Measurements from ENCODE around the gene ZFYVE26. TPM values are rescaled to one million over a fixed set of nuclear protein-coding genes. Genes with fewer than 3 reads are reported as not detected.

Gene ZFYVE26
- total RNA-seq, 1 donor from 2014 or later = 42.9 TPM

DNA sequence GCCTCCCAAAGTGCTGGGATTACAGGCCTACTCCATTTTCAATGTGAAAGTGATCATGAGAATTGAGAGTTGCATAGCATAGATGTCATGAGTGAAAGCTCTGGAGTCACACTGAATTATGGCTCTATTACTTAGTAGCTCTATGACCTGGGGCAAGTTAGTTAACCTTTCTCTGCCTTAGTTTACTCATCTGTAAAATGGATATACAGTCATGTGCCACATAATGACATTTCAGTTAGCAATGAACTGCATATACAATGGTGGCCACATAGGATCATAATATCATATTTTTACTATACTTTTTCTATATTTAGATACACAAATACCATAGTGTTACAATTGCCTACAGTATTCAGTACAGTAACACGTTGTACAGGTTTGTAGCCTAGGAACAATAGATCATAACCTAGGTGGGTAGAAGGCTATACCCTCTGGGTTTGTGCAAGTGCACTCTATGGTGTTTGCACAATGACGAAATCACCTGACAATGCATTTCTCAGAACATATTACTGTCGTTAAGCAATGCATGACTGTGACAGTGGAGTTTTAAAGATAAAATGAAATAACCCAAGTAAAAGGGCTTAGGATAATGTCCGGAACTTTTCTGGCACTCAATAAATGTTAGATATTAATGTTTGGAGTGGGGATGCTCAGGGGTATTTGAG lies 53.1 kb downstream of the ZFYVE26 start:
- ATAC-seq (peak; percentile 76), DNase-seq (no peak)
- H3K4me3 ChIP-seq = no peak overlapping the region
- TF ChIP-seq, protein P1, sequence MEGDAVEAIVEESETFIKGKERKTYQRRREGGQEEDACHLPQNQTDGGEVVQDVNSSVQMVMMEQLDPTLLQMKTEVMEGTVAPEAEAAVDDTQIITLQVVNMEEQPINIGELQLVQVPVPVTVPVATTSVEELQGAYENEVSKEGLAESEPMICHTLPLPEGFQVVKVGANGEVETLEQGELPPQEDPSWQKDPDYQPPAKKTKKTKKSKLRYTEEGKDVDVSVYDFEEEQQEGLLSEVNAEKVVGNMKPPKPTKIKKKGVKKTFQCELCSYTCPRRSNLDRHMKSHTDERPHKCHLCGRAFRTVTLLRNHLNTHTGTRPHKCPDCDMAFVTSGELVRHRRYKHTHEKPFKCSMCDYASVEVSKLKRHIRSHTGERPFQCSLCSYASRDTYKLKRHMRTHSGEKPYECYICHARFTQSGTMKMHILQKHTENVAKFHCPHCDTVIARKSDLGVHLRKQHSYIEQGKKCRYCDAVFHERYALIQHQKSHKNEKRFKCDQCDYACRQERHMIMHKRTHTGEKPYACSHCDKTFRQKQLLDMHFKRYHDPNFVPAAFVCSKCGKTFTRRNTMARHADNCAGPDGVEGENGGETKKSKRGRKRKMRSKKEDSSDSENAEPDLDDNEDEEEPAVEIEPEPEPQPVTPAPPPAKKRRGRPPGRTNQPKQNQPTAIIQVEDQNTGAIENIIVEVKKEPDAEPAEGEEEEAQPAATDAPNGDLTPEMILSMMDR (IDR thresholded peaks at IDR 0.05) = no peak
- no peaks in the 10 kb centered on the region for H3K9me3 ChIP-seq
- peaks cover 88% of the 10 kb centered on the region for H3K36me3 ChIP-seq
- intact Hi-C loops (cut with DNase I) = no loop called here
- H3K4me1 ChIP-seq = peaks cover 12% of the 10 kb centered on the region
- H3K27ac ChIP-seq = no peak overlapping the region
- no peaks in the 10 kb centered on the region for H3K27me3 ChIP-seq

DNA sequence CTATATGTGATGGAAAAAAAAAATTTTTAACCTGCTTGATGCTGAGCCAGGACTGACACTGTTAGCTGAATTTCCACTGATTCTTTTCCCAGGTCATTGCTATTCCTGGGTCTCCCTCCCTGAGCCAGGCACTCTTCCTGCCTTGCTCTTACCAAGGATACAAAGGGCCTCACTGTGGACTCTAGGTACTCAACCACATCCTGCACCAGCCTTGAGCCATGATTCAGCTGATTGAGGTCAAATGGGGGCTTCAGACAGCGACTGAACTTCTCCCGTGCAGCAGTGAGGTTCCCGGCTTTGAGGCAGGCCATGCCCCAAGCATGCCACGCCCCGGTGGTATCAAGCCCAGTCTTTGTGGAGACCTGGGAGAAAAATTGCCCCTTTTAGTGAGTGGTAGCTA lies 54.3 kb downstream of the ZFYVE26 start:
- Histone ChIP-seq H3K27me3 (no peaks in the 10 kb centered on the region), H3K36me3 (peaks cover 79% of the 10 kb centered on the region), H3K27ac (no peak overlapping the region), H3K4me3 (no peak overlapping the region), H3K4me1 (peaks cover 12% of the 10 kb centered on the region), H3K9me3 (no peaks in the 10 kb centered on the region)
- ATAC-seq (no peak), DNase-seq (no peak)
- intact Hi-C loops (cut with DNase I) = no loop called here
- TF ChIP-seq, protein P1 (IDR thresholded peaks at IDR 0.05) = no peak

DNA sequence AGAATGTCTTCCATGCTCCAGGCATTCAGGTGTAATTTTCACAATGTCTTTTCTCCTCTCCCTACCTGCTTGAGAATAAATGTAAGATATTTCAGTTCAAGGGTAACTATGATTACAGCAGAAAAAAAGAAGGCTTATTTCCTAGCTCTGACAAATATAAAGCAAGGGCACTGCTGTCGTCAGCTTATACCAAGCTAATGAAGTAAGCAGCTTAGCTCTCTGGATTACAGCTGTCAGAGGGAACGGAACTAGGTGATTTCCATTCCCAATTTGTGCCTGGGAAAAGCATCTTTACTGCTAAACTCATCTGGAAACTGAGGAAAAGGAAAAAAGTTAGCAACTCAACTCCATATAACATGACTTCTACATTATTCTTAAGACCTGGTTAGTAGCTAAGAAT lies 56.5 kb downstream of the ZFYVE26 start:
- H3K4me1 ChIP-seq = peaks cover 6% of the 10 kb centered on the region
- TF ChIP-seq, protein P1 (IDR thresholded peaks at IDR 0.05) = no peak
- no peak overlapping the region for H3K27ac ChIP-seq
- H3K9me3 ChIP-seq = no peaks in the 10 kb centered on the region
- ATAC-seq (no peak), DNase-seq (no peak)
- H3K27me3 ChIP-seq = no peaks in the 10 kb centered on the region
- intact Hi-C loops (cut with DNase I) = no loop called here
- no peak overlapping the region for H3K4me3 ChIP-seq
- peaks cover 69% of the 10 kb centered on the region for H3K36me3 ChIP-seq

DNA sequence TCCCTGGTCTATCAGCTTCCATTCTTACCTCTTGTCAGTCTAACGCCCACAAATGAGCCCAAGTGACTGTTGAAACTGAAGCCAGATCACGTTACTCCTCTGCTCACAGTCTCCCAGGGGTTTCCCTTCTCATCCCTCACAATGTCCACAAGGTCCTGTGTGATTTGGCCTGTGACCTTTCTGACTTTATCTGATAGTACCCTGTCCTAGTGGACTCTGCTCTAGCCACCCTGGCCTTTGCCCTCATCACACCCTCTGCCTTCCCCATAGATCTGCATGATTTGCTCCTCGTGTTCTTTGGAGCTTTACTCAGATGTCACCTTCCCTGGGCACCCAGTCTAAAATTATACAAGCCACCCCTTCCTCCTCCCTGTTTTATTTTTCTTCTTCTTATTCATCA lies 59.2 kb downstream of the ZFYVE26 start:
- no peak for ATAC-seq
- H3K9me3 ChIP-seq = no peaks in the 10 kb centered on the region
- DNase-seq = no peak
- peaks cover 70% of the 10 kb centered on the region for H3K36me3 ChIP-seq
- TF ChIP-seq, protein P1 (IDR thresholded peaks at IDR 0.05) = no peak
- intact Hi-C loops (cut with DNase I) = no loop called here
- no peaks in the 10 kb centered on the region for H3K27me3 ChIP-seq
- H3K4me3 ChIP-seq = no peak overlapping the region
- no peak overlapping the region for H3K27ac ChIP-seq
- H3K4me1 ChIP-seq = no peaks in the 10 kb centered on the region

DNA sequence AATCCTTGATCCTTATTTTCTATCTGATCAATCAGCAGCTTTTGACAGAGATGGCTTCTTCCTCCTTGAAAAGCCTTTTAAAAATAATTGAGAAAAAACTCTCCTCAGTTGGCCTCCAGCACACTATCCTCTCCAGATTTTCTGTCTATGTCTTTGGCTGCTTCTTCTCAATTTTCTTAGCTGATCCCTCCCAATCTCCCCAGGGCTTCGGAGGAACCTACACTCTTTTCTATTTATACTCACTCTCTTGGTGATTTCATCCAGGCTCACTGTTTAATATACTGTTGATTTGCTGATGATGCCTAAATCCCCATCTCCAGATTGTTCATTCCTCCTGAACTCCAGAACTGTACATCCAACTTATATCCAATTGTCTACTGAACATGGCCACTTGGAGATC lies 59.9 kb downstream of the ZFYVE26 start:
- ATAC-seq (no peak), DNase-seq (no peak)
- TF ChIP-seq, protein P1 (IDR thresholded peaks at IDR 0.05) = no peak
- no peaks in the 10 kb centered on the region for H3K4me1 ChIP-seq
- no peak overlapping the region for H3K4me3 ChIP-seq
- H3K9me3 ChIP-seq = no peaks in the 10 kb centered on the region
- no peak overlapping the region for H3K27ac ChIP-seq
- no peaks in the 10 kb centered on the region for H3K27me3 ChIP-seq
- intact Hi-C loops (cut with DNase I) = no loop called here
- peaks cover 70% of the 10 kb centered on the region for H3K36me3 ChIP-seq

Data from upper lobe of right lung (tissue), 1 donor.